Activated B cell treated with CpG ODN at 0.5 μM for 24 hours (primary cell): ENCODE results near the gene CDC42BPA. TPM values are rescaled to one million over a fixed set of nuclear protein-coding genes. Genes with fewer than 3 reads are reported as not detected.

Source experiments
- ATAC-seq: fragments of 200-7000 bp; cut with Tn5 transposase; one replicate; pipeline ENCODE4 v1.10.0; 2021; ENCODE audit warnings: low read depth, mild to moderate bottlenecking, moderate library complexity
- CTCF ChIA-PET: fragments of 350-600 bp; sonication (Branson Sonifier 250); formaldehyde crosslinking; loops from one replicate; lab custom pipeline; 2021; ENCODE audit warnings: antibody characterized with exemption; lab: Charles Lee
- POLR2A ChIA-PET: fragments of 350-600 bp; sonication (Branson Sonifier 250); formaldehyde crosslinking; loops from one replicate; lab custom pipeline; 2021; ENCODE audit warnings: antibody characterized with exemption; lab: Charles Lee
- DNase-seq: peaks from one replicate; pipeline ENCODE4 v3.0.0; 2022
- H3K27ac Mint-ChIP-seq: one replicate; pipeline ENCODE4 v1.8.0; 2020; ENCODE audit warnings: mixed read lengths
- H3K27me3 Mint-ChIP-seq: one replicate; pipeline ENCODE4 v1.8.0; 2021; ENCODE audit warnings: mixed read lengths
- H3K36me3 Mint-ChIP-seq: one replicate; pipeline ENCODE4 v1.8.0; 2021; ENCODE audit warnings: low read depth, mixed read lengths
- H3K4me1 Mint-ChIP-seq: one replicate; pipeline ENCODE4 v1.8.0; 2021; ENCODE audit warnings: mixed read lengths
- H3K4me3 Mint-ChIP-seq: one replicate; pipeline ENCODE4 v1.8.0; 2020; ENCODE audit warnings: mild to moderate bottlenecking, mixed read lengths
- H3K9me3 Mint-ChIP-seq: one replicate; pipeline ENCODE4 v1.8.0; 2020; ENCODE audit warnings: mixed read lengths
- intact Hi-C: fragments of 100-400 bp; cut with micrococcal nuclease; formaldehyde crosslinking; loops from one replicate; pipeline ENCODE4 v1.15.1; 2024
- total RNA-seq: library from RNA; stranded (reverse); gene quantifications from 2 replicates; pipeline ENCODE4 v1.2.3, GENCODE V29; 2022
- TF ChIP-seq, protein P1 (sequence below): fragments of 200-600 bp; IDR thresholded peaks from one replicate; pipeline ENCODE4 v1.8.0; 2022; ENCODE audit warnings: antibody characterized with exemption, mild to moderate bottlenecking

Gene CDC42BPA
- total RNA-seq, 1 donor from 2014 or later, result 0.29 TPM

GRCh38 chr1:227227761-227228160 lies 90.5 kb downstream of the CDC42BPA start:
- POLR2A ChIA-PET, result no interaction called here
- CTCF ChIA-PET, result no interaction called here

DNA sequence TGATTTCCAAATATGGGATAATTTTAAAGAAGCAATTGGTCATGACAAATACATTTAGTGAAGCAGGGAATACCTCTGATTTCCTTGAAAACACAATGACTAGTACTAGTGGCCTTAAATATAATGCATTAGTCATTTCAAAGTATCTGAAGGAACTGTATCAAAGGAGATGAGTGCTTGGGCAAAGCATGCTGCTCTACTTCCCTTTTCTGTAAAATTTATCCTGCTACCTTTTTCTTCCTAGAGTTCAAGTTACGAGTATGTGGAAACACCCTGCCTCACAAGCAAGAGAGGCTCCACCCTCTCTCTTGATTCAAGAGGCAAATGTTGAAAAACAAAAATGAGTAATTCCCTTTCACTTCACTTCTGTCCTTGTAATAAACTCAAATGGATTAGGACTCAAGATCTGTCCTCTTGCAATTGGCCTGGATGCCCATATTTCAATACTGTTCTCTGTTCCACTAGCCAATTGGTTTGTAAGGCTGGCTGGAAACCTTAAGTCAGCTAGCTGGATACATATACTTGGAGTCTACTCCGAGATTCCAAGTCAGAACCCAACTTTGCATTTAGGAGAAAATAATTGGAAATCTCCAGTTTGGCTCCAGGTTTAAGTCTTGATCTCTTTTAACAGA lies 92.5 kb downstream of the CDC42BPA start:
- ChIA-PET CTCF (no interaction called here), POLR2A (no interaction called here)
- intact Hi-C loops, result no loop called here
- no peak overlapping the region for H3K27ac Mint-ChIP-seq
- no peaks in the 10 kb centered on the region for H3K4me1 Mint-ChIP-seq
- ATAC-seq (no peak), DNase-seq (no peak)
- H3K9me3 Mint-ChIP-seq, result no peaks in the 10 kb centered on the region
- no peak overlapping the region for H3K4me3 Mint-ChIP-seq
- H3K27me3 Mint-ChIP-seq, result peaks cover under 1% of the 10 kb centered on the region
- H3K36me3 Mint-ChIP-seq, result no peaks in the 10 kb centered on the region
- TF ChIP-seq, protein P1, sequence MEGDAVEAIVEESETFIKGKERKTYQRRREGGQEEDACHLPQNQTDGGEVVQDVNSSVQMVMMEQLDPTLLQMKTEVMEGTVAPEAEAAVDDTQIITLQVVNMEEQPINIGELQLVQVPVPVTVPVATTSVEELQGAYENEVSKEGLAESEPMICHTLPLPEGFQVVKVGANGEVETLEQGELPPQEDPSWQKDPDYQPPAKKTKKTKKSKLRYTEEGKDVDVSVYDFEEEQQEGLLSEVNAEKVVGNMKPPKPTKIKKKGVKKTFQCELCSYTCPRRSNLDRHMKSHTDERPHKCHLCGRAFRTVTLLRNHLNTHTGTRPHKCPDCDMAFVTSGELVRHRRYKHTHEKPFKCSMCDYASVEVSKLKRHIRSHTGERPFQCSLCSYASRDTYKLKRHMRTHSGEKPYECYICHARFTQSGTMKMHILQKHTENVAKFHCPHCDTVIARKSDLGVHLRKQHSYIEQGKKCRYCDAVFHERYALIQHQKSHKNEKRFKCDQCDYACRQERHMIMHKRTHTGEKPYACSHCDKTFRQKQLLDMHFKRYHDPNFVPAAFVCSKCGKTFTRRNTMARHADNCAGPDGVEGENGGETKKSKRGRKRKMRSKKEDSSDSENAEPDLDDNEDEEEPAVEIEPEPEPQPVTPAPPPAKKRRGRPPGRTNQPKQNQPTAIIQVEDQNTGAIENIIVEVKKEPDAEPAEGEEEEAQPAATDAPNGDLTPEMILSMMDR, result no peak

More at GRCh38 chr1:227227761-227228160, 90.5 kb downstream of the CDC42BPA start:
- intact Hi-C loops, result no loop called here
- no peaks in the 10 kb centered on the region for H3K4me1 Mint-ChIP-seq
- DNase-seq, result no peak
- no peaks in the 10 kb centered on the region for H3K36me3 Mint-ChIP-seq
- no peak overlapping the region for H3K4me3 Mint-ChIP-seq
- no peak for ATAC-seq
- TF ChIP-seq, protein P1, result no peak
- no peaks in the 10 kb centered on the region for H3K9me3 Mint-ChIP-seq
- H3K27ac Mint-ChIP-seq, result no peak overlapping the region
- no peaks in the 10 kb centered on the region for H3K27me3 Mint-ChIP-seq

DNA sequence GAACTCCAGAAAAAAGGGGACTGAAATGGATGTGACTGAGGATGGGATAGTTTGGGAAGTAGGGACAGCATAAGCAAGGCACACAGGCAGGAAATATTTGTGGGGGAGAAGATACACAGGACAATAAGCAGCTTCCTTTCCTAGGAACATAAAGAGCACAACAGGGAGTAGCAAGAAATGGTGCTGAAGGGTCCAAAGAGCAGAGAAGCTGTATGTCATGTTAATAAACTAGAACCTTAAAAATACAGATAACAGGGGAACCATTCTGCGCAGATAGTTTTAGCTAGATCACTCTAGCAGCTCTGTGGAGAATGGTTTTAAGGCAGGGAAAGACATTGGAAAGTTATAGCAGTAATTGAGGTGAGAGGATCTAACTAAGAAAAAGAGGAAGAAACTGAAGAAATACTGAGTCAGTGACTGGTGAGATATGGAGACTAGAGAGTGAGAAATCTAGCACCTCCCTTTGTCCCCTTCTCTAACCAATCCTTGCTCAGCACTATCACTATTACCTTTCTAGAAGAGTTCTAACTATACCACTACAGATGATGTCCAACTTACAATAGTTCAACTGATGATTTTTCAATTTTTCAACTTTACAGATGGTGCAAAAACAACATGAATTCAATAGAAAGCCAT lies 95.0 kb downstream of the CDC42BPA start:
- Mint-ChIP-seq H3K9me3 (no peaks in the 10 kb centered on the region), H3K4me1 (no peaks in the 10 kb centered on the region), H3K4me3 (no peak overlapping the region), H3K27ac (no peak overlapping the region), H3K36me3 (no peaks in the 10 kb centered on the region), H3K27me3 (peaks cover 6% of the 10 kb centered on the region)
- CTCF ChIA-PET, result no interaction called here
- intact Hi-C loops, result no loop called here
- POLR2A ChIA-PET, result no interaction called here
- no peak for DNase-seq
- no peak for ATAC-seq
- TF ChIP-seq, protein P1, result no peak

GRCh38 chr1:227219715-227220292 lies 98.5 kb downstream of the CDC42BPA start:
- H3K27ac Mint-ChIP-seq, result no peak overlapping the region
- intact Hi-C loops, result no loop called here
- H3K27me3 Mint-ChIP-seq, result peaks cover 6% of the 10 kb centered on the region
- TF ChIP-seq, protein P1, result no peak
- ChIA-PET POLR2A (no interaction called here), CTCF (no interaction called here)
- no peak for ATAC-seq
- no peak for DNase-seq
- no peaks in the 10 kb centered on the region for H3K36me3 Mint-ChIP-seq
- H3K4me3 Mint-ChIP-seq, result no peak overlapping the region
- no peaks in the 10 kb centered on the region for H3K9me3 Mint-ChIP-seq
- no peaks in the 10 kb centered on the region for H3K4me1 Mint-ChIP-seq

GRCh38 chr1:227218870-227219573 lies 99.3 kb downstream of the CDC42BPA start:
- no peak overlapping the region for H3K27ac Mint-ChIP-seq
- TF ChIP-seq, protein P1, result no peak
- CTCF ChIA-PET, result no interaction called here
- H3K4me3 Mint-ChIP-seq, result no peak overlapping the region
- intact Hi-C loops, result no loop called here
- ATAC-seq, result no peak
- POLR2A ChIA-PET, result no interaction called here
- peaks cover 6% of the 10 kb centered on the region for H3K27me3 Mint-ChIP-seq
- DNase-seq, result no peak
- H3K9me3 Mint-ChIP-seq, result no peaks in the 10 kb centered on the region
- no peaks in the 10 kb centered on the region for H3K36me3 Mint-ChIP-seq
- H3K4me1 Mint-ChIP-seq, result no peaks in the 10 kb centered on the region
